GM11168 (cell line): ENCODE measurements around the gene MTREX.

ENCODE experiments used
- in situ Hi-C: fragments of 300-500 bp; cut with MboI; formaldehyde crosslinking; loops from one replicate; pipeline ENCODE4 v1.12.0; 2022; ENCODE audit warnings: low sequenced_read_pairs; ENCODE audit not compliant: unreplicated experiment

The MTREX gene

DNA sequence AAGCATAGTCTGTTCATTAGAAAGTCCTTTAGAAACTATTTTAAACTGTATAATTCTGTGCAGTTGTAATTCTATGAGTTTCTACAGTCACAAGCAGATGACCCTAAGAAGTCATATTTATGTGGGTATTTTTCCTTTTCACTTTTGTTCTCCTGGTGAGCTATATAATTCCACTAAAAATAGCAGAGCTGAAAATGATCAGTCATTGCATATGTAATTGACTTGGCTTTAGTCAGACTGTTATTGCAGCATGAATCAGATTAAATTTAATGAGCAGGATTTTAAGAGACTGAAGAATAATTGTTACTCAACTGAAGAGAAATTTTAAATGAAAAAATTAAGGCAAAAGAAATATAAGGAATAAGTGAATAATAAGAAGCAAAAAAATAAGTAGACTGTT, 108.5 kb downstream of the MTREX start:
- in situ Hi-C loops, result loop anchor here (25.0 kb wide), 1 partner anchor 271 kb away; no protein-coding TSS in a partner anchor

DNA sequence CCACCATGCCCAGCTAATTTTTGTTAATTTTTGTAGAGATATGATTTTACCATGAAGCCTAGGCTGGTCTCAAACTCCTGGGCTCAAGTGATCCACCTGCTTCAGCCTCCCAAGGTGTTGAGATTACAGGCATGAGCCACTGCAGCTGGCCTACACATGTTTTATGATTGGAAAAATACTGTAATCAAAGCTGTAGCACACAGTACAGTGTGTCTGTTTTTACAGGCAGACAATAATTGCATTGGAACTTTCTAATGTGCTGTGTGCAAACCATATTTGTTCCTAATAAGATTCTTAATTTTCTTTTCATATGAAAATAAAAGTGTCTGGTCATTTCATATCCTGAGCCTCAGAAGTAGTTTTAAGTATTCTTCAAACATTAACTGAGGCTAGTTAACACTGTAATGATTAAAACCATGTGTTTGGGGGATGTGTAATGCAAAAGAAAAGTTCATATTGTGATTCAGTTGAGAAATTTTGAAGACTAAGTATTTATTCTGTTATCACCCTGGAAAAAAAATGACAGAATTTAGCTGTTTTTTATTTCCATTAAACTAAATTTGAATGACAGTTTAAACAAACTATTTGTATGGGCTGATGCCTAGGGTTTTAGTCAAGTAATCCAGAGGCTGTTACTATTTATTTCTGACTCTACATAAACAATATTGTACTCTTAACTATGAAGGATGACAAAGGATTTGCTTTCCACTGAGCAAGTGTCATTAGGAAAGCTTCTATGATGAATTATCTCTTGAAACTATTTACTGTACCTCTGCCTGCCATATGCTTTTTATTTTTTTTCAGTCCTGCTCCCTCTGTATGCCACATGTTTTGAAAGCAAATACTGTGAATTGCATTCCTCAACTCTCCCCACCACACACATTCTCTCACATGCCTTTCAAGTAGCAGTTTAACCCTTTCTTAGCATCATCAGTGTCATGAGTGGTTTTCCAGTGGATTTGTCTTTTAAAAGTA, 111.5 kb downstream of the MTREX start:
- in situ Hi-C loops, result loop anchor here (25.0 kb wide), 1 partner anchor 268 kb away; no protein-coding TSS in a partner anchor

DNA sequence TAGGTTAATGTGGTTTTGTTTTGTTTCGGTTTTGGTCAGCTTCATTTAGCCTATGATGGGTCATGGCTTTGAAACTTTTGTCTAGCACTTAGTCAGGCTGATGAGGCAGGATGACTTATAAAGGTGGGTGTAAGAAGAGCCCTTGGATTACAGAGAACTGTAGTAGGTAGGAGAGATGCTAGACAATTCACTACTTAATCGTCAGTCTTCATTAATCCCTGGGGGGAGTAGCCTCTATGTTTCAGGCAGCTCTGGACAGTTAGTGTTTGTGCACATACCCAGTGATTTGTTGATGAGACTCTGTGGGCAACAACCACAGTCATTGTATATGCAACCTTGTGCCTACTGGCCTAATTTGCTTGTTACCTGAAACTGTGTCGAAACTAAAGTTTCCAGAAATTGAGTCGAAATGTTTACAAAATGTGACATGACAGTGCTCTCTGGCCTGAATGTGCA, 113.3 kb downstream of the MTREX start:
- in situ Hi-C loops, result loop anchor here (25.0 kb wide), 1 partner anchor 266 kb away; no protein-coding TSS in a partner anchor

DNA sequence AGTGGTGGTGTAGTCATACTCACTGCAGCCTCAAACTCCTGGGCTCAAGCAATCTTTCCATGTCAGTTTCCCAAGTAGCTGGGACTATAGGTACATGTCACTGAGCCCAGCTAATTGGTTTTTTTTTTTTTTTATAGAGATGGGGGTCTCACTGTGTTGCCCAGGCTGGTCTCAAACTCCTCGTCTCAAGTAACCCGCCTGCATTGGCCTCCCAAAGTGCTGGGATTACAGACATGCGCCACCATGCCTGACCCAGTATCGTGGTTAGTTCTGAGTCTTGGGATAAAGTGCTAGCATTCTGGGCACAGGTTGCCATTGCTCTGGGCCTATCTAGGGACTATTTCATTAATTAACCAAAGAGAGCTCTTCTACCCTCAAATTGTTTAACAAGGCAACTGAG, 118.7 kb downstream of the MTREX start:
- in situ Hi-C loops, result no loop called here

DNA sequence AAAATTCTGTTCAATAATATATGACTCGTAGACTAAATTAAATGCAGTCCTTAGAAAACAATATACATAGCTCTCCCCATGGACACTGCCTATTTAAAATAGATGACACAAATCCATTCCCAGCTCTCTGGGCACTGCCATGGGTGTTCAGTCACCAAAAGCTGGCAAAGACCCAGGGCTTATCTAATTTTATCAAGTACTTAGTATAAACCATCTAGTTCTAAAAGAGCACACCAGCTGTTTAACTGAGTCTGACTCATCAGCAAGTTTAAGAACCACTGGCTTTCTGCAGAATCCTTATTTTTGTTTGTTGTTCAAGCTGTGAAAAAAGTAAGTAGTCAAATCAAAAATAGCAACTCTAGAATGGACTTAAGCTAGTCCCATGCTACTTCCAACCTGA, 119.4 kb downstream of the MTREX start:
- in situ Hi-C loops, result no loop called here

DNA sequence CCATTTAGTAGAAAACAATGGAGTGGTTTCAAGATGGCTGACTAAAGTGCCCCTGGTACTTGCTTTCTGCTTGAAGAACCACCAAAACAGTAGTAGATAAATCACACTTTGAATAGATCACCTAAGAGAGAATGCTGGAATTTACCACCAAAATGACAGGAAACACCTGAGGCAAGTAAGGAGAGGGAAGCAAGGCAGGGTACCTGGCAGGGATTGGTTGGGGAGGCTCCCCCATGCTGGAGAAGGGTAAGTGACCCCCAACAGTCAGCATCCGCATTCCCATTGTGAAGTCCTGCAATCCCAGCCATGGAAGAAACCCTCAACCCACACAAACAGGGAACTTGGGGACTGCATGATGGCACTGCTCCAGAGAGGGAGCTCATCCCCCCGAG, 121.4 kb downstream of the MTREX start:
- in situ Hi-C loops, result no loop called here

DNA sequence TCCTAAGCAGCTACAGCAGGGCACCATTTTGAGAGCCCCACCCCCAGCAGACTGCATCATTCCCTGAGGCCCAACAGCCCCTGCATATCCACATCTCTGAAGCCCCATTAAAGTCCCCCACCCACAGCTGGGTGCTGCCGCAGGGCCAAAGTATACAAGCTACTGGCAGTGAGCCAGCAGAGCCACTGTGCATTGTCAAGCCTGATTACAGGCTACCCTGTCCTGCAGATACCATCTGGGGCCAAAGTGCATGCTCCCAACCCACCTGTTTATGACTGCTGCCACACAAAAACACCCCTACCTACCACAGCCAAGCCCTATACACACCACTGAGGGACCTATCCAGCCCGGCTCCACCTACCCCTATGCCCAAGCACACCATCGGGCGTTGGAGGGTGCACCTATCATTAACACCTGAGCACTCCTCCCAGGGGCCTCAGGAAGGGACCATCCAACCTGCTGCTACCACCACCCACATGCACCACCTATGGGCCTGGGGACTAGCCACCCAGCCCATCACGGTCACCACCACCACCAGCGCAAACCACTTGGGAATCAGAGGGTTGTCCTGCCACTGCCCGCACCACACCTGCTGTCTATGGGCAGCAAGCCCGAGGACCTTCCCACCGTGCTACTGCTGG, 121.9 kb downstream of the MTREX start:
- in situ Hi-C loops, result no loop called here

DNA sequence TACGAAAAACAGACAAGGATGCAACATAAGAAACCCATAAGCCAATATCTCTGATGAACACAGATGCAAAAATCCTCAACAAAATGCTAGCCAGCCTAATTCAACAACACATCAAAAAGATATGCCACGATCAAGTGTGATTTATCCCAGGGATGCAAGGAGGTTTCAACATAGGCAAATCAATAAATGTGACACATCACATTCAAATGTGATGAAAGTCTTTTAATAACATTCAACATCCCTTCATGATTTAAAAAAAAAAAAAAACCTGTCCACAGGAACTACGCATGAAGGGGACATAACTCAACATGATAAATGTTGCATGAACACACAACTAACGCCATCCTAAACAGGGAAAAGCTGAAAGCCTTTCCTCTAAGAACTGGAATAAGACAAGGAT, 124.8 kb downstream of the MTREX start:
- in situ Hi-C loops, result no loop called here

DNA sequence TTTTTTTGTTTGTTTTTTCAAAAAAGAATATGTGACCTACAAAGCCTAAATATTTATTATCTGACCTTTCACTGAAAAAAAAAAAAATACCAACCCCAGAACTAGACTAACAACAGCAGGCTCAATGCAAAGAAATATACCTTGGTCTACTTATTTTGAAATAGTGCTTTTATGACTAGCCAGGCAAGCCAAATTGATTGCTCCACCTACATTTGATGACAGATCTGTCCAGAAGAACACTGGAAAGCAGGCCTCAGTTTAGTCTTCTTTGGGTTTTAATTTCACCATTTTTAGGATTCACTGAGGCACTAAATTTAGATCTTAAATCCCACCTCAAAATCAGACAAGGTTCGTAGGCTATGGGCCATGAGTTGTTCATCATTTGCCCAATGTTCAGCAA, 129.7 kb downstream of the MTREX start:
- in situ Hi-C loops, result no loop called here

DNA sequence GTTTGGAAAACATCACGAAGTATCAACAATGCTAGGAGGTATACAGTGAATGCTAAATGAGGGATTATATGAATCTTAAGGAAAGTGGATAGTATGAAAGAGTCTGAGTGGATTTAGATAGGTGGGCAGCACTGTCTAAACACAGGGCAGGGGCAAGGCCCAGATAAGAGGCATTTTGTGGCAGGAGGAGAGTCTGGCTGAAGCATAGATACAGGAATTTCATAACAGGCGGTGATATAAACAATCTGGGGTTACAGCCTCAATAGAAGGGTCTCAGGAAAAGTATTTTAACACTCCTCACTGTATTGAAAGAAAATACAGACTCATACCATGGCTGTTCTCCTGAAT, 130.0 kb downstream of the MTREX start:
- in situ Hi-C loops, result no loop called here

DNA sequence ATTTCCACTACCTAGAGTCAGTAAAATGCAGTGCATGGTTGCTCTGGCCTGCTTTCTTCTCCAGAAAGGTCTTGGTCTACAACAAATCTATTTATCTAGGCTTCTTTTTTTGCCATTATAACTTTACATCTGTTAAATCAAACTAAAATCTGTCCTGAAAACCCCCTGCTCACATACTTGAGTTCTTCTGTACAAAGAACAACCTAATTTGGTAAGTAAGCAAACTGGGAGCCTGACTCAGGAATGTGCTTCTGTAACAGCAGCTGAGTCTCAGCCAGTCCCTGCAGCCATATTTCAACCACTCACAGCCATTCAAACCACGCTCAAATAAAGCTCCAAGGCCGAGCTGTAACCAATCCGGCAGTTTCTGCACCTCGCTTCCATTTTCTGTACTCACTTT, 131.2 kb downstream of the MTREX start:
- in situ Hi-C loops, result no loop called here

DNA sequence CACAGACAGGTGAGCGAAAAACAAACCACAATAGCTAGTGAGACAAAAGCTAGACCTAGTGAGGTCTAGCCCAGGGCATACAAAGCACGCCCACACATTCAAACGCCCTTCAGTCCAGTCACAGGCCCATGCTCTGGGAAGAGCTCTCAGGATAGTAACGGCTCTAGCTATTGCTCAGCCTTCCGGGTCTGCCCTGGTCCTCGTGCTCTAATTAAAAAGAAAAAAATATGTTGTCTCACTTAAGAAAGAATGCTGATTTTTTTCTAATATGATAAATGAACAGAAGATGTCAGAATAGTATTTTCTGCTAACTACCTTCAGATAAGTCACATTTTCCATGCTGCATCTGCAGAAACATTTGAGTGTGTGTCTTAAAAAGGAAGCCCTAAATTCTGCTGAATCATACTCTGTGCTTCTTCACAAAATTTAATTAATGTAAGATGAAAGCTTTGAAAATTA, 132.4 kb downstream of the MTREX start:
- in situ Hi-C loops, result no loop called here

DNA sequence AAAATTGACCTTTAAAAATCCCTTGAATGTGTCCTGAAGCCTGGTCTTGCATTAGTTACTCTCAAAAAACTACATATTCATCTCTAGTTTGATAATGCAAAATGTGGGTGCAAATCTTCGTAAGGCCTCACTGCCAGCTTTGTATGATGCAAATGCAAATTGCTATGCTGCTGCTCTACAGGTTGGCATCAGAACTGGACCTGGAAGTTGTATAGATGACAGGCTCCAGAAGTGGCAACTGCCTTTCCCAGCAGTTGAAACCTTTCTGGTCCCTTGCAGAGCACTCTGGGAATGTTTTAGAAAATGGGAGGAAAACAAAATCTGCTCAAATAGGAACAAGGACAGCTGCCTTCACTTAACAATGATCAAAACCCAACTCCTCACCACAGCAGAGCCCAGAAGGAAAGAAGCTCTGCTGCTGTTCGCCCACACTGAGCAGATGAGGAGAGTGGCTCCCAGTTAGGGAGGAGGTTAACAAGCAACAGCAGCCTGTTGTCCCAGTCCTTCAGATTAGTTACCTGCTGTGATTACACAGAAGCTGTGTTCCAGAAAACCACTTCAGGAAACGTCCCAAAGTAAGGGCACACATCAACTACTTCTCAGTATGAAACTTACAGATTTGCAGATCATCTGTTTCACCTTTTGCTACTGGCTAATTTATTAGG, 133.4 kb downstream of the MTREX start:
- in situ Hi-C loops, result no loop called here

DNA sequence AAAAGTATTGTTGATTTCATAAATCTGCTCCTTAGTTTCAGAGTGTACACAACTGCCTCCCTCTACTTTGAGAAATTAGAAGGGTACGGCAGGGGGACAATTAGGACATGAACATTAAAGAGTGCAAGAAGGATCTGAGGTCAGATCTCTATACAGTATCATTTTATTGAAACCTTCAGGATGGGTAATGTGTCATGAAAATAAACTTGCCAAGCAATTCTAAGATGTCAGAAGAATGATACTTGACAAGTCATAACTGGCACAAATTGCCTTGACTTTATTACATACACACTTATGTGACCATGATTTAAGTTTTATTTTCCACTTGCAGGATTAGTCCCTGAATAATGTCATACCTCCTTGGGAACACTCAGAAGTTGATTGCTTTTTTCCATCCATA, 134.2 kb downstream of the MTREX start:
- in situ Hi-C loops, result no loop called here

DNA sequence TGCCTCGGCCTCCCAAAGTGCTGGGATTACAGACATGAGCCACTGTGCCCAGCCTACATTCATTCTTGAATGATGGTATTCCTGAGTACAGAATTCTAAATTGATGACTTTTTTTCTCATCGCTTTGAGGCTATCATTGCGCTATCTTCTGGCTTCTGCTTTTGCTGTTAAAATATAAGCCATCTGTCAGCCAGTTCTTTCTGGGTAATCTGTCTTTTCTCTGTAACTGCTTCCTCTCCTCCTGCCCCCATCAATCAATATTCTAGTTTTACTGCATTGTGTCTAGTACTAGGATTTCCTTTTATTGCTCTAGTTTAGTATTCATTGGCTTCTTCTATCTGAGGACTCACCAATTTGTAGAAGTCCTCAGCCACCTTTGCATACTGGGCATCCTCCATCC, 138.0 kb downstream of the MTREX start:
- in situ Hi-C loops, result no loop called here

DNA sequence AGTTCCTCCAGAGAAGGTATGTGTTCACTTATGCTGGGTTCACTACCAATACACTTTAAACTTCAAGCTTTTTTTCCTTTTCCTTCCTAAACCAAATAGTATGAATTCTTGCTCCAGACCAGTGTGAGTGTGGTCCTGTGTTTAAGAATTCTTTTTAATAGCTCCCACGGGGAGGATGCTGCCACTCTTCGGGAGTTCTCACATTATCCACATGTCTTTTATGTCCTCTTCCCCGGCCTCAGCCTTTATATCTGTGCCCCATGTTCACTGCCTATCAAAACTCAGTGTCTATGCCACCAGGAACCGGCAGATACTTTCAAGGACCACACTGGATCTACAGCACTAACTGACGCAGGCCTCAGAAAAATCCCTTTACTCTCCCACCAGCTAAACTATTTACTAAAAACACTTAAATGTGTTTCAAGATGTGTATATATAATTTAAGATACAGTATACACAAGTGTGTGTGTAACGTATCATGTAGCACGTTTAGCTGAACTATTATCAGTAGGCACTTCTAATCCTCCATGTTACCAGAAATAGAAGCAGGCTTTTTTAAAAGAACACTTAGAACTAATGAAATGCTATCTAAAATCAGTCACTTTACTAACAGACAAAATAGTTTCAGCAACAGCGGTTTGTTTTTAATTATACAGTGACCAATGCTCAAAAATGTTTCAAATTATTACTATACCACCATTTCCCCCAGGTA, 139.0 kb downstream of the MTREX start:
- in situ Hi-C loops, result no loop called here

DNA sequence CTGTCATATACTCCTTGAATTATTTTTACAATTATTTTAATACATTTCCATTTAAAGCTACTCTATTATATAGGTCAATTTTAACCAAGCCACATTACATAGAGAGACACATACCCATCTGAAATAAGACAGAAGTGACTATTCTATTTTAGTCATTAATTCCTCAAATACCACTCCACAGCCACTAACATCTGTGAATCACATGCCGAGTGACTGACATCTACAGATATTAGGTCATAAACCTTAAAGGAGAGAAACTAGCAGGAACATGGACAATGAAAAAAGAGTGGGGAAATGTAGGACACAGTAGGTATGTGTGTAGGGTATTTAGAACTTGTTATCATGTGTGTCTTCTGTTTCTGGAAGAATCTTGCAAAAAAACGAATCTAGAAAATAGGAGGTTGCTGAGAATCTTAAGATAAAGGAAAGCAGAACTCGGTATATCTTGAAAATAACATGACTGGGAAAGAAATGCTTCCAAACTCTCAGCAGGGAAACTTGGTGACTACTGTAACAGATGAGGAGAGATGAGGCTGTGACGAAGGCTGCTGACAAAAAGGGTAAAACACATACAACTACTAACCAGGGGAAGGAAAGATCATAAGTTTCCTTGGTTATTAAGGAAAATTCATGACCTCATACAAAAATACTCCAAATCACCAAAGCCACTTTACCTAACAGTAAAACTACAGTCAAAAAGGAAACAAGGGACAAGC, 142.4 kb downstream of the MTREX start:
- in situ Hi-C loops, result no loop called here

DNA sequence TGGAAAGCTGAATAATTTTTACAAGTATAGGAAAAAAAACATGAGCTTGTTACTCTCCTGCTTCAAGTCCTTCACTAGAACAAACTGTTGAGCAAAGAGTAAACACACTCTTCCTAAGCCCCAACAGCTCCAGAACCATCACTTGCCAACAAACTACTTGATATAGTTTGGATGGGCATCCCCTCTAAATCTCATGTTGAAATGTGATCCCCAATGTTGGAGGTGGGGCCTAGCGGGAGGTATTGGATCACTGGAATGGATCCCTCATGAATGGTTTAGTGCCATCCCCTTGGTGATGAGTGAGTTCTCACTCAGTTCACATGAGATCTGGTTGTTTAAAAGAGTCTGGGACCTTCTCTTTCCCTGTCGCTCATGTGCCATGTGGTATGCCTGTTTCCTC, 144.2 kb downstream of the MTREX start:
- in situ Hi-C loops, result no loop called here

DNA sequence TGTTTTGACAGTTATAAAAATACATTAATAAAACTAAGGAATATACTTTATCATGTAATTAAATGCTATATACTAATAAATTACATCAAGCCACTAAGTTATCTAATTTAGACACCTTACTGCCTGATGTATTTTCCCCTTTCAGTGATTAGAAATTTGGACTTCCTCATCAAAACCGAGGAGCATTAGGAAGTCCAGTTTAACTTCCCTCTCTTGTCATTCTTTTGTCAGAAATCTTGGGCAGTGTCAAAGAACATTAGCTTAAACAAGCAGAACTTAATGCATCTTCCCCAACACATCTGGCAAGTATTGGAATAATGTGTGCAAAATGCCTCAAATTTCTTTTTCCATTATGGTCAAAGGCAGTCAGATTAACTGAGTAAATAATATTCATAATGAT, 145.4 kb downstream of the MTREX start:
- in situ Hi-C loops, result no loop called here

DNA sequence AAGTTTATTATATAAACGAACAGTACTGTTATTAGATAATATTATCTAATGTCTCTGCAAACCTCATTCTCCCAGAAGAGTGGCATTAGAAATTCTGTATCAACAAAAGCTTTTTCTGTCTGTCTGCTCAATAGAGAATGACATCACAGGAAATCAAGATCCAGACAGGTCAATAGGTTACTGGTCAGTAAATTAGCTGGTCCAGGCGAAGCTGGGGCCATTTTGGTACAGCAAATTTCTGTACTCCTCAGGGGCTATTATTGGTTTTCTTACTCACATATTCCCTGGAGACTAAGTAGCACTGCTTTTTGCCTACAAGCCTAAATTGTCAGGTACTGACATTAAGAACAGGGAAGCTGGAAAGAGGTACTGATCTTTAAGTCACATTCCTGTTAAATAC, 146.5 kb downstream of the MTREX start:
- in situ Hi-C loops, result no loop called here
